NCI-H526 treated with DMSO at 0.1 percent for 48 hours (cell line): ENCODE data around the gene CCBE1.

Experiments
- DNase-seq: peaks from one replicate; lab custom pipeline; 2025; lab: John Stamatoyannopoulos, UW

CCBE1 gene

DNA sequence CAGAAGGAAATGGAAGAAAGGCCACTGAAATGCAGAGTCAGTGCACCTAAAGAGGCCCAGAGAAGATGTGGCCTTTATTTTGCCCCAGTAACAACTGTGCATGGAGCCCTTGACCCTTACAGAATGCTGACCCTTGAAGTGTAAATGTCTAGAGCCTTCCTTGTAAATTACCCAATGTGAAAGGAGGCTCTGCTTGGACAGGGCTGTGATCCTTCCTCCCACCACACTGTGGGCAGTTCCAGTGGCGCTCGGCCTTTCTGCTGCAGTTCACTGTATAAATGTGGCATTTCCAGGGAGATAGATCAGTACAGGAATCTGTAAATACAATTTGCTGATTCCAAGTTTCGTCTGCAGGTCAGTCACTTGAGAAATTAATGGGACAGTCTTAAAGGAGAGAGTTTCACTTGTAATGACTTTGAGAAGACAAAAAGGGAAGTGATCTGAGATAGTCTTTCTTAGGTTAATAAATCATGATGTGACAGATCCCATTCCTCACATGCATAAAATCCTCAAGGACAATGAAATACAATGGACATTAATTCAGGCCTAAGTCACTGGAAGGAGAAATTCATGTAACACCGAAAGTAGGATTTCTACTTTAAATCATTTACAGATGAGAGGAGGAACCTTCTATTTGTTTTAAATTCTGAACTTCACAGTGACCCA lies 204.3 kb downstream of the CCBE1 start:
- no peak for DNase-seq

DNA sequence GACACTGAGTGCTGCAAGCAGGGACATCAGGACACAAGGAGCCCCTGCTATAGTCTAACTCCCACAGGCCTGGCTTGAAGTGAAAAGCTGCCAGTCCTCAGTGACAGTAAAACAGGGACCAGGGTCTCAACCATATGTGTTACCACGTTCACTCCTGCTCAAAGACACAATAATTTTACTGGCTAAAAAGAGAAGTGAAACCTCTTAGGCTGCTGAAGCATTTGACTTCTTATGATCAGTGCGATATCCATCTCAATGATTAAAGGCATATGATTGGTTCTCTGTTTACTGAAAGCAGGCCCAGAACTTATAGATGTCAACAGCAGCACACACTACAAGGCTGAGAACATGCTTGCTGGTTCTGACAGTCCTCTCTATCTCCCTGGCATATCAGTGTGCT lies 208.3 kb downstream of the CCBE1 start:
- DNase-seq = no peak

DNA sequence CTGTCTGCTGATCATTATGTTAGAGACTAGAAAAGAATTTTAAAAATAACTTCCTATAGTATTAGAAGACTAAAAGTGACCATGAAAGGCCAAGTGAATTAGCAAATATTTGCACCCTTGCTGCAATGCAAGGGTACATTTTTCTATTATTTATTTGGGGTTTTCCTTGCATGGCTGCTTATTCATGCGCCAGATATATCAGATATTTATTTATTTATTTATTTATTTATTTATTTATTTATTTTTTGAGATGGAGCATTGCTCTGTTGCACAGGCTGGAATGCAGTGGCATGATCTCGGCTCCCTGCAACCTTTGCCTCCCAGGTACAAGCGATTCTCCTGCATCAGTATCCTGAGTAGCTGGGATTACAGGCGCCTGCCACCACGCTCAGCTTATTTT lies 211.8 kb downstream of the CCBE1 start:
- DNase-seq = no peak

DNA sequence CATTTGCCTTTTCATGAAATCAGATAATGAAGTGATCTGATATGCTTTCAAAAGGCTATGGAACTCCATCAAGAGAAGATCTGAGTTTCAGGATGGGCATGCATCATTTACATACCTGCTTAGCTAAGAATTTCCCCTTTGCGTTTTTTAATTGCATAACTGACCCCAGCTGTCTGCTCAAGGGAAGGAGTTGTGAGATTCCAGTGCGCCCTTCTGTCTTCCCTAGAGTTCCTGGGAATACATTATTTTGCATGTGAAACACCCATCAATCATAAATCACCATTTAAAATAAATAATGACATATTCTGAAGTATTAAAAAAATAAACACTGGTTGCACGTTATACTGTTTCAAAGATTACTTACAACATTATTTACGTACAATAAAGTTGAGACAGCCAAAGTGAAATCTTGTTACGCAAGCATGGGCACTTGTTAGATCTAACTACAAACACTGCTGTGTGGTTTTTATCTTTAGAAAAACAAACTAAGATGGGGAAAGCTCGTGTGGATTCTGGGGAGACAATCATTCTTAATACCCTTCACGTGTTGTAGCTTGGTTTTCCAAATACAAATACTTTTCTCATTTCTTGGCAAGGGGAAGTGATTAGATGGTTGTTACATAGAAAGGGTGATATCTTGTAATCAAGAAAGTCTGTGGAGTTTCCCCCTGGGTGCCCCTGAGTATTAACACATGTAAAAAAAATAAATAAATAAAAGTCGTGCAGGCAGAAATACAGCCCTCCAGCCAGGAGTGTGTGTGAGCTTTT lies 212.5 kb downstream of the CCBE1 start:
- no peak for DNase-seq

DNA sequence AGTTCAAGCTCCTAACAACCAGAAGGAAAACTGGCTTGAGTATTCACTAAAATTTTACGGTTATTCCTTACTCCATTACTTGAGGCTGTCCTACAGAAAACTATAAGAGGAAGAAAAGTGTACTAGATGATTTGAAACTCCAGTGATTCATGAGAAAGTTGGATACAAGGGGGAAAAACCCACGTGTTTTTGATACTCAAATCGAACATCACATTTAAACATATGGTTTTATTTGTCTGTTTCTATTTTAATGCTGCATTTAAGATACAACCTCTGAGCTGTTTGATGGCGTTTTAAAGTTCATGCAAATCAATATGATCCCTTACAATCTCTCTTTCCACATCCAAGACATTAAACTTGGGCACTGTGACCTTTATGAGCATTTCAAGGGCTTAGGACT lies 213.1 kb downstream of the CCBE1 start:
- DNase-seq = no peak

DNA sequence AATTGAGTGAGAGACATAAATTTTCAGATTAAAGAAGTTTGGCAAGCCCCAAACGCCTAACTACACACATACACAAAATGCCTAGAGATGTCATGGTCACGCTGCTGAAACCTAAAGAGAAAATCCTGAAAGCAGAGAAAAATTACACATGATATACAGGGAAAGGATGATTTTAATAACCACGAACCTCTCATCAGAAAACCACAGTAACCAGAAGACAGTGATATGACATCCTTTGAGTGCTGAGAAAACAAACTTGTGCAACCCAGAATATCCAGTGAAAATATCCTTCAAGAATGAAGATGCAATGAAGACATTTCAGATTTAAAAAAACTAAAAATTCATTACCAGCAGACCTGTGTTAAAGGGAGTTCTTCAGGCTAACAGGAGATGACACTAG lies 215.8 kb downstream of the CCBE1 start:
- no peak for DNase-seq

DNA sequence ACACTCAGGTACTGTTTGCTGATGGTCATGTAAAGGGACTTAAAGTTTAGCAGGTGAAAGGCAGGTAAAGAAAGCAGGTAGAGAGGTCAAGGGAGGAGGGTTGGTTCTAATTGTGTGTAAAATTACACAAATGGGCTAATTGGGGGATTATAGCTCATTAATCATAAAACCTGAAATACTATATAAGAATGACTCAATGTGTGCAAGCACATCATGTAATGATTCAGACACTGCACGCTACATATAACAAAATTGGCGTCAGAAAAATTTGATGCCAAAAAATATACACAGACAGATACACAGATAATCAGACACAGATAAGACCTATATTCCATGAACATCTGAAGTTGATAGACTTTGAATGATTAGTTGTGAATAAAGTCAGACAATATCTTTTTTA lies 217.4 kb downstream of the CCBE1 start:
- DNase-seq = no peak

DNA sequence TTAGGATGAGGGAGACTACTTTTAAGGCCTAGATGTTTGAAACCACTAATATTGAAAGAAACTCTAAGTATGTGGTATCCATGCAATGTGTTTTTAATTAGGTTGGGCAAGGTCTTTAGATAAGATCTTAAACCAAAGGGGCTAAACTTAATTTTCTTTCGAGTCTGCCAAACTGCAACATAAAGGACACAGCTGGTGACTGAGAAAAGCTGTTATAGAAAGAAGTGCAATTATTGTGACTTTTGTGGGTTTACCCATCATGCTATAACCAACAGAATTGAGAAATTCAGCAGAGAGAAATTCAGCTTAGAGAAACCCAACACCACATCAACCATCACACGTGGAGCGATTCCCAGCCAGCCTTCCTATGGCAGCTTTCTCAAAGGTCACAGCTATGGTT lies 218.6 kb downstream of the CCBE1 start:
- DNase-seq = no peak

DNA sequence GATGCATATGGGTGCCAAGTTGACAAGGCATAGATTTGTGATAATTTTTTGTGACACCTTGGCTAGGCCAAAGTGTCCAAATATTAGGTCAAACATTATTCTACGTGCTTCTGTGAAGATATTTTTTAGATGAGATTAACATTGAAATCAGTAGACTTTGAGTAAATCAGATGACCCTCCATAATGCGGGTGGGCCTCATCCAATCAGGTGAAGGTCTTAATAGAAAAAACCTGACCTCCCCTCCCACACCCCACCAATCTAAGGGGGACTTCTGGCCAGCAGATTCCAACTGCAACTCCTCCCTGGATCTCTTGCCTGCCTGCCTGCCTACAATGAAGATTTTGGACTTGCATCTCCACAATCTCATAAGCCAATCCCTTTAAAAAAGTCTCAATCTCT lies 219.4 kb downstream of the CCBE1 start:
- DNase-seq = no peak

DNA sequence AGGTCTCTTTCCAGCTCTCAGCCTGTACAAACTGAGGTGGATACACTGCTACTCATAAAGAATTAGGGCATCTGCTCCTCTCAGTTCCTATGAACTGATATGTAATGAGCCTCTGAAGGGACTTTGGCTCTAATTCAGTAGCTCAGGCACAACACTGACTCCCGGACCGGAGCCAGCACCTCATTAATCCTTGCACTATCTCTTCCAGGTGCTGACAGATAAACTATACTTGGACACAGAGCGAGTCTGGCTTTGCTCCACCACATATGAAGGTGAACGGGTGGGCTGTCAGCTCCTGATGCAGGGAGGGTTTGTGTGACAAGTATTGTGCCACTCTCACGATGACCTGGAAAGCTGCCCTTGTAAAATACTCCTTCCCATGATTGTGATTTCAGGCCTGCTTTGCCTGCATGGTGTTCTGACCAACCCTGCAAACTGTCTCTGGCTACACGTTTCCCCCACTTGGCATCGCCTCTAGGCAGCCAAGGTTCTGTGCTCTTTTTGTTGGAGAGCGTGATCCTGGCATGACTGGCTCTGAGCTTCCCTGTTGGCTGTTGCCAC lies 226.6 kb downstream of the CCBE1 start:
- DNase-seq = no peak

DNA sequence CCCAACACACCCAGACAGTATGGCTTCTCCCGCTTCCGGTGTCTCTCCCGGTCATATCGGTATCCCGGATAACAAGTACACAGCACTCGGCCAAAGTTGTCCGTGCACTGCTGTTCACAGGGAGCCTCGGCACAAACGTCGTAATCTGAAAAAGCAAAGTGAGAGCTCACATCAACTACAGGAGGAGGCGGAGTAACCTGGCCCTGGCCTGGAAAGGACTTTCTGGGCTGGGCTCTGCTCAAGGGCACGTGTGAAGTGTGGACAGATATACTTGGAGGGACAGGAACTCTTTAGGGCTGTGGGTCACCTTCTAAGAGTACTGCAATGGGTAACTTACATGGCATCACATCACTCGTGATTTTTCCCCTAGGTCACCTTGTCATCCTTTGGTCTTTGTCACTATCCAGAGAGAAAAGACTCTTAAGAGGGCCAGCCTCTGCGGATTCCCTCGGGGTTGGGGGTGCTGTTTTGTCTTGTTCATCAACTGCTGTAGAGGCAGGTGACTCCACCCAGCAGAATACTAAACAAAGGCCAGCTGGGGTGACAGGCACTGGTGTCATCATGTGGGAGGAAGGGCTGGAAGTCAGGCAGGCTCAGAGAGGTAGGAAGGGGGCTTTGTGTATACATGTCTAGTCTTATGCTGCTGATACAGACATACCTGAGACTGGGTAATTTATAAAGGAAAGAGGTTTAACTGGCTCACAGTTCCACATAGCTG lies 227.6 kb downstream of the CCBE1 start:
- no peak for DNase-seq

DNA sequence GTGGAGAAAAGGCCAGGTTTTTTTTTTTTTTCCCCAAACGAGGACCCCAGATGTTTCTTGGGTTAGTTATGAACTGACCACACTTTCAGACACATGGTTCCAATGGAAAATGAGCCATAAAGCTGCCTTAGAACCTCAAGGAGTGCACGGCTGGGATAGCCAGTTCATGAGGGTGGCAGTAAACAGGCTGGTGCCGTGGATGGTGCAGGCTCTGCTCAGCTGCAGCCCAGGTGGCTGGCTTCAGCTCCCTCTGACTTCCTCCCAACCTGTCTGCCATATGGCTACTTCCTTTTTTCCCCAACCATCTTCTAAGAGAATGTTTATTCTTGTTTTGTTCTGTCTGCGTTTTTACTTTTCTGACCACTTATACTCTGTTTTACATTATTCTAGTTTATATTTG lies 228.4 kb downstream of the CCBE1 start:
- no peak for DNase-seq

DNA sequence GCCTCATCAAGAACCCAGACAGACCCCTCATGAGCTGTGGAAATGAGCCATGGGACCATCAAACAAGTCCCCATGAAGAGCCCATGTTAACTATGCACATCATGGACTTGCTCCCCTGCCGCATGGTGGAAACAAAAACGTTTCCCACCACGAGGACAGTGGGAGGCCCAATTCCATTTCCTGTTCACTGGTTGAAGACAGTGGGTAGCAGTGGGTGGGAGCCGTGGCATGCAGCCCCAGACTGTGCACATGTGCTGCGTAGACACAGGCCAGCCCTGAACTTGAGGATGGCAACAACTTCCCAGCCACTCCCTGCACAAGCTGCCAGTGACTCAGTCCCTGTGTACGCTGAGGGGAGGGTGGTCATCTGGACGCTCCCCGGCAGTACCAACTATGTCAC lies 229.7 kb downstream of the CCBE1 start:
- no peak for DNase-seq

DNA sequence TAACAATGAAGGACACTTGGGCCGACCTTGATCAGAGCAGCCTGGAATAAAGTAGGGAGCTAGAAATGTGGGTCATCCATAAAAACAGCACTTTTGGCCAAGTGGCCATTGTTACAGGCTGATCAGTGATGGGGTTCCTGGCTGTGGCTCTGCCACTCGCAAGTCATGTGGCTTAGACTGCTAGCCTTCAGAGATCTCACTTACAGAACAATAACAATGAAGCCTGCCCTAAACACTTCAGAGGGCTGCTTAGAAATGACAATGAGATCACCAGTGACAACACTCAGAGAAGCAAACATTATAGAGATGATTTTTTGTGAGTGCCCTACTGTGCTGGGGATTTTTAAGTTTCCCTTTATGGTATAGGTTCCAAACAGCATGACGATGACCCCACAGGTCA lies 230.2 kb downstream of the CCBE1 start:
- DNase-seq = no peak

DNA sequence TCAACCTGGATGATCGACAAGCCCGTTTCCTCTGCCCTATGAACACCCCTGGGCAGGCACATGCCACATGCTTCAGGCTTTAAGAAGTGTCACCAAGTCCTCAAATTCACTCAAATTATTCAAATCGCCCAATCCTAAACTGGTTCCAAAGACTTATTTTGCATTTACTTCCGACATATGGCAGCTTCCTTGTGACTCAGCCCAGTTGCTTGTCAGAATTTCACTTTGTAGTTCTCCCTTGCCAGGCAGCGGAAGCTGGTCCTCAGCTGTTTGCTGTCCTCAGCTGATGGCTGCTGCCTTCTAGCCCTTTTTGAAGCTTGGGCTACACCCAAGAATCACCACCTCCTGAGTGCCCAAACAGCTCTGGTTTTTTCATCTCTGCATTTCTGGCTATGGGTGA lies 232.7 kb downstream of the CCBE1 start:
- DNase-seq = no peak

DNA sequence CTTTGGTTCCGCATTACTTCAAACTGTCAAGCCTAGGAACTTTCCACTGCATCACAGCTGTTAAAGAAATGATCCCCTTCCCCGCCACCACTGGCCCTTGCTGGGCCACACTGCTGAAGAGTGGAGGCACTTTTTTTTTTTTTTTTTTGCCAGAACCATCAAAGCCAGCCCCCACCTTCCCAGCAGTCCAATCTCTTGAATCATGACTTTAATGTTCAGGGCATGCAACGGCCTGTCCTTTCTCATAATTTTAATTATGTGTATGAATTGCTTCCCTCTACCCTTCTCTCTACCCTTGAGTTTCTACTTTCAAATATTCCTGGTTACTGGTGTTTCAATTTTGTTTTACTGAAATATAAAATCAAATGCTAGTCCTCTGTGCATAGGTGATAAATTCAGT lies 236.1 kb downstream of the CCBE1 start:
- no peak for DNase-seq

DNA sequence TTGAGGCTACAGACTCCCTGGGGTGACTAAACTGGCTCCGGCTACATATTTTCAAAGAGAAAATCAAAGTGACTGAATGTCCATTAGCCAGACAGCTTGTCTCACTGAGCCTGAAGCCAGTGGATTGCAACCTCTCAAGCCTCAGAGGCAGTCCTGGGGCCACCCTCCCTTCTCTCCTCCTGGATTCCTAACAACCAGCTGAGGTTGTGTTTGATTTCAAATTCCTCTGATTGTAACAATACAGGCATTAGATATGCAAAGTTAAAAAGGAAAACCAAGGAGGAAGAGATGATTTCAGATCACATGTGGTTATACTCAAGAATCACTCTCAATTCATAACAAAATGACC lies 237.2 kb downstream of the CCBE1 start:
- DNase-seq = no peak

DNA sequence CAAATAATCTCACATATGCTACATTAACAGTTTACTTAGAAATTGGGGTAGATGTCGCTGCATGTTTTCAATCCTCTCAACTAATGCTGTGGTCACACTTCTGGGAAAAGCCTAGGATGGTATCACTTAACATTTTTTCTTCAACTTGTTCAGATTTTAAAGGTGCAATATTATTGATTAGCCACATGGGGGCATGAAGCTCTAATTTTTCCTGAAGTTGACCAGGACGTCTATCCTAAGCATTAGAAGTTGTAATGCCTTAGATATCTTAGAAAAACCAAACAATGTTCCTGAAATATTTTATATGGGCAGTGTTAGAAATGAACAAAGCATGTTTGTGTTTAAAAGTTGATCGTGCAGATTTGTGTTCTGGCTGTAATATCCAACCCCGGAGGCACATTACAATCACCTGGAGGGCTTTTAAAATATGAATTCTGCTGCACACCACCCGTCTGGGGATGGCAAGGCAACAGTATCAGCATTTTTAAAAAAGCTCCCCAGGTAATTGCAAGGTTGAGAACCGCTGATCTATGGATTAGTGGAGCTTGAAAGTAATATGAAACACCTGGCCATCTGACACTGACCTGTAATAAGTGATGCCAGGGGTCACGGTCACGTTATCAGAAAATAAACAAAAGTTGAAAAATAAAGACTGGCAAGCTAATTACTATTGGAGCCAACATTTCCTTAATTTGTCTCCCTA lies 237.7 kb downstream of the CCBE1 start:
- peak; percentile 3 for DNase-seq

DNA sequence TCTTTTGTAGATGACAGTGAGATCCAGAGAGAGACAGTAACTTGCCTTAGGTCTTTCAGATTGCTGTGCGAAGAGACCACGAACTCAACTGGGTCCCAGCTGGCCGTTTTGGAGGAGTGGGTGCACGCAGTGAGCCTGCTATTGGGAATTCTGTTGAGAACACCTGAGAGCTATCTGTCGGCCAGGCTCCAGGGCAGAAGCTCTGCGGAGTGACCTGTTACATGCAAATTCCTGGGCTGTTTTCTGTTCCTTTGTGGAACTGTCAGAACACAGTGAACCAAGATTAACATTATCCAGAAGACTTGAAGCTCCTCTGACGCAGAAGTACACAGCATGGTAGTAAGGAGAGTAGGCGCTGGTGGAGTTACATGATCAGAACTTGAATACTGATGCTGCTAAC lies 238.6 kb downstream of the CCBE1 start:
- DNase-seq = no peak

DNA sequence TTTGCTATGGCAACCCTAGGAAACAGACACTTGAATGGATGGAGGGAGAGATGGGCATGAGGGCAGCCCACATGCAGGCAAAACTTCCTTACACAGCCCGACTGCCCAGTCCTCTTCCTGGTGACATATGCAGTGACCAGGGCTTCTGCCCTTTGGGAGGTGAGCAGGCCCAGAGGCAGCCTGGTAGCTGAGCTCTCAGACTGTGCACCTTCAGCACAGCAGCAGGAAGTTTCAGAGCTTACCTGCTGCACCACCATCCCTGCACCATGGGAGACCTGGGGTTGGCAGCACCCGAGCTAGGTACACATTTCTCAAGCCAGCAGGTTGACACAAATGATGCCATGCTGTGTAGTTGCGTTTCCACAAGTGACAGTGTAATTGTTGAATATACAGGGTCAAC lies 240.6 kb downstream of the CCBE1 start:
- no peak for DNase-seq

DNA sequence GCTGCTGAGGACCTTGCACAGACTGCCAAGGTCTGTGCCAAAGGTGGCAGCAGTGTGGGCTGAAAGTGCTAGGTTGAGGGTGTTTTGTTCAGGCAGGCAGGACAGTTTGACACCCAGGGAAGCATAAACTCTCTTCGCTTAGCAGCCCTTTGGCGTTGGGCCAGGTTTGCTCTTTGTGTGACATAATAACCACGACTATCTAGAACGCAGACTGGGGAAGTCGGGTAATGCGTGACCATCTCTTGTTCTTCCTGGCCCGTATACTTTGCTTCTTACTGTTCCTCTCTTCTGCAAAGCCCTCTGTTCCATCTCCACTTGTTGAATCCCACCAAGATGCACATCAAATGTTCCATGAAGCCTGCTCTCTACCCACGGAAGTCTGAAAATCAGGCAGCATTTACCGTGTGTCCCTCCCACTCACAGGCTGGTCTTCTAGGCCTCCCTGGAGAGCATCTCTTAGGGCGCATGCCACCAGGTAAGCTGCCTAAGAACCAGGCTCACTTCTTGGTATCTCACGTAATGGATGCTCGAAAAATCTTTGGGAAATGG lies 241.4 kb downstream of the CCBE1 start:
- DNase-seq = no peak
